Urothelium cell line (cell line): ENCODE data around the gene ABCA7.
"Not testable (repeated sequence)": the region's sequence is repeated elsewhere in the genome, so short reads cannot be mapped to it uniquely, and the experiment has no call there.

ENCODE experiments used
- DNase-seq: peaks from one replicate; pipeline ENCODE4 v3.0.0; 2011; ENCODE audit warnings: low spot score, mixed read lengths
- FAIRE-seq: peaks from 2 replicates; lab custom pipeline; 2011; peaks lifted over from hg19 to GRCh38; lab: Jason Lieb, UNC

Gene ABCA7

GRCh38 chr19:1104311-1105007 lies 64.6 kb downstream of the ABCA7 start:
- FAIRE-seq, result no peak
- DNase-seq, result peak; percentile 59

DNA sequence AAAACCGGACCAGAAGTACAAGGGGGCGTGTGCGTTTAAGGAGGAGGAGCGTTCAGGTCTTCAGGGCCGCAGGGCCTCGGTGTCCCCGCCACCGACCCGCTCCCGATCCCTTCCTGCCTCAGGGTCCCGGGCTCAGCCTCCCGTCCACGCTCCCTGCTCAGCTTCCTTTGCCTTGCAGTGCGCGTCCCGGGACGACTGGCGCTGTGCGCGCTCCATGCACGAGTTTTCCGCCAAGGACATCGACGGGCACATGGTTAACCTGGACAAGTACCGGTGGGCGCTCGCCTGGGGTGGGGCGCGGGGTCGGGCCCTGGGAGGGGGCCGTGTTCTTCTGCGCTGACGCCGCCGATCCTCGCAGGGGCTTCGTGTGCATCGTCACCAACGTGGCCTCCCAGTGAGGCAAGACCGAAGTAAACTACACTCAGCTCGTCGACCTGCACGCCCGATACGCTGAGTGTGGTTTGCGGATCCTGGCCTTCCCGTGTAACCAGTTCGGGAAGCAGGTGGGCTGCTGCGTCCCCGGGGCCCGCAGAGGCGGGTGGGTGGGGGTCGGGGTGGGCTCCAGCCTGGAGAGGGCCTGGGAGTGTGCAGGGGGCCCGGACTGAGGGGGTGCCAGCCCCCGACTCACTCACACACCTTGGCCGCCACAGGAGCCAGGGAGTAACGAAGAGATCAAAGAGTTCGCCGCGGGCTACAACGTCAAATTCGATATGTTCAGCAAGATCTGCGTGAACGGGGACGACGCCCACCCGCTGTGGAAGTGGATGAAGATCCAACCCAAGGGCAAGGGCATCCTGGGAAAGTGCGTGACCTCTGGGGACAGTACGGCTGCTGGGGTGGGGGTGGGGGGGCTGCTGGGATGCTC lies 65.3 kb downstream of the ABCA7 start:
- FAIRE-seq (no peak), DNase-seq (no peak)

- no peak for FAIRE-seq
- DNase-seq, result no peak
These were observed 66.2 kb downstream of the ABCA7 start for GRCh38 chr19:1105873-1106840.

DNA sequence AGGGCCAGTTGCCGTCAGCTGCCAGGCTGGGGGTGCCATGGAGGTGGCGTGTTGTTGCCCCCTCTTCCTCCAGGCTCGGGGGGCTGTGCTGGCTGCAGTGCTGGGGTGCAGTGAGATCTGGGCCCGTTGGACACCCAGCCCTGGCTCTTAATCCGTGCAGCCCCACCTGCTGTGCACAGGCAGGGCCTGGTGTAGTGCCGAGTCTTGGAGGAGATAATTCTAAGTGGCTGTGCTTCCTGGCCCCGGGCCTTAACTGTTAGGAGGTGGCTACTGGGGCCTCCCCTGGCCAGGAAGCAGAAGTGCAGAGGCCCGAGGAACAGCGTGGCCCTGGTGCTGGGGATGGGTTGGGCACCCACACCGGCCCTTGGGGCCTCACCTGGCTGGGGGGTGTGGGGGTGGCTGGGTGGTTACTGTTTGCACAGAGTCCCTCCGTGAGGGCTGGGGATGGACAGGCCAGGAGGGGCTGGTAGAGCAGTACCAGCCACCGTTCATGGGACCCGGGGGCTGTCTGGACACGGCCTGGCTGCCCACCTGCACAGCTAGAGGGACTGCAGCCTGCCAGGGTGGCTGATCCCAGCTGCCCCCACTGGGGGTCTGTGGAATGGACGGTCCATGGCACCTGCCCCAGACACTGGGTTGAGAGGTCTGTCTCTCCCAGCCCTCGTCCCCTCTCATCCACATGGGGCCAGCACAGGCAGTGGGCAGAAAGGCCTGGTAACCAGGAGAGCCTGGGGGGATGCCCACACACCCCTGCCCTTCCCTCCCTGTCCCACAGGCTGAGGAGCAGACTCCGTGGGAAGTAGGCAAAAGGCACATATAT lies 67.1 kb downstream of the ABCA7 start:
- DNase-seq (no peak), FAIRE-seq (no peak)

DNA sequence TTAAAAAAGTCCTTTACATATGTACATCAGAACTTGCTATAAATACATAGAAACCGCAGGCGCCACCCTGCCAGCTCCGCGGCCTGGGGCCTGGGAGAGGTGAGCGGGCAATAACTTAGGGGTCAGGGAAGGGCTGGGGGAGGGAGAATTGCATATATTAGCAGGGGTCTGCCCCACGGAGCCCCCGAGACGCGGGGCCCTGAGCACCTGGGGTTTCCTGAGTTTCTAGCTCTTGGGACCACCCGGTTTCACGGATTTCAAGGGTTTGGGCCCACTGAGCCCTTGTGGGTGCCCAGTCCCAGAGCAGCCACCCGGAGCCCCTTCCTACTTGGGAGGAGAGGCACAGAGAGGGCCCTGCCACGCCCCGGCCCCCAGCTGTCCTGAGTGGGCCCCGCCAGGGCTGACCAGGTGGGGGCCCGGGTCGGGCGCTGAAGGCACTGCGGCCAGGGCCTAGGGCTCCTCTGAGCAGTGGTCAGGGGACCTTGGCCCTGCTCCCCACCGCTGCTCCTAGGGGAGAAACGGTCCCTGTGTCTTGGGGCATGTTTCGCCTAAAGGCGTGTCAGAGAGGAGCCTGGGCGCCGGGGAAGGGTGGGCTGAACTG lies 67.9 kb downstream of the ABCA7 start:
- FAIRE-seq (no peak), DNase-seq (no peak)

DNA sequence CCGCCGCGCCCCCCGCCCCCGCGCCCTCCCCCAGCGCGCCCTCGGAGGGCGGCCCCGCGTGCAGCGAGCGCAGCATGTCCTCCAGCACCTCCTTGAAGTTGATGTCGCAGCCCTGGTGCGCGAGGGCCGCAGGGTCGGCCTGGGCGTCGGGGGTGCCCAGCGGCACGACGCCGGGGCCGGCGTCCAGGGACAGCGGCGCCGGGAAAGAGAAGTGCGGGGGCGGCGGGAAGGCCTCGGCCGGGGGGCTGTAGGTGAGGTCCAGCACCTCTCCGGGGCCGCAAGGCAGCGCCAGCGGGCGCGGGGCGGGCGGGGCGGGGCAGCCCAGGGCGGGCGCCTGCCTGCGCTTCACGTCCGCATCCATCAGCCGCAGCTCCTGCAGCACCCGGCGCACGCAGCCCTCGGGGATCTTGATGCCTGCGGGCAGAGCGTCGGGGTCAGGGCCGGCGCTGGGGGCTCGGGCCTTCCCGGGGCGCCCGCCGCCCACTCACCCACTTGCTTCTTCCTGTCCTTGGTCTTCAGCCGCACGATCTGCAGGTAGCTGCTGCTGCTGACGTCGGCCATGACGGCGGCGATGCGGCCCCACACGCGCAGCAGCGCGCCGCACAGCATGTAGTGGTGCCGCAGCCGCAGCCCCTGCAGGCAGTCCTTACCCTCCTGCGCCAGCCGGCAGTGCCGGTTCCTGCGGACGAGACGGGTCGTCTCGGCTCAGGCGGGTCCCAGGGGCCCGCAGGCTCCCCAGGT lies 68.6 kb downstream of the ABCA7 start:
- FAIRE-seq (no peak), DNase-seq (no peak)

- FAIRE-seq (no peak), DNase-seq (no peak)
These were observed 69.2 kb downstream of the ABCA7 start for GRCh38 chr19:1109032-1109551.

- FAIRE-seq (no peak), DNase-seq (no peak)
These were observed 70.1 kb downstream of the ABCA7 start for GRCh38 chr19:1109697-1110671.

DNA sequence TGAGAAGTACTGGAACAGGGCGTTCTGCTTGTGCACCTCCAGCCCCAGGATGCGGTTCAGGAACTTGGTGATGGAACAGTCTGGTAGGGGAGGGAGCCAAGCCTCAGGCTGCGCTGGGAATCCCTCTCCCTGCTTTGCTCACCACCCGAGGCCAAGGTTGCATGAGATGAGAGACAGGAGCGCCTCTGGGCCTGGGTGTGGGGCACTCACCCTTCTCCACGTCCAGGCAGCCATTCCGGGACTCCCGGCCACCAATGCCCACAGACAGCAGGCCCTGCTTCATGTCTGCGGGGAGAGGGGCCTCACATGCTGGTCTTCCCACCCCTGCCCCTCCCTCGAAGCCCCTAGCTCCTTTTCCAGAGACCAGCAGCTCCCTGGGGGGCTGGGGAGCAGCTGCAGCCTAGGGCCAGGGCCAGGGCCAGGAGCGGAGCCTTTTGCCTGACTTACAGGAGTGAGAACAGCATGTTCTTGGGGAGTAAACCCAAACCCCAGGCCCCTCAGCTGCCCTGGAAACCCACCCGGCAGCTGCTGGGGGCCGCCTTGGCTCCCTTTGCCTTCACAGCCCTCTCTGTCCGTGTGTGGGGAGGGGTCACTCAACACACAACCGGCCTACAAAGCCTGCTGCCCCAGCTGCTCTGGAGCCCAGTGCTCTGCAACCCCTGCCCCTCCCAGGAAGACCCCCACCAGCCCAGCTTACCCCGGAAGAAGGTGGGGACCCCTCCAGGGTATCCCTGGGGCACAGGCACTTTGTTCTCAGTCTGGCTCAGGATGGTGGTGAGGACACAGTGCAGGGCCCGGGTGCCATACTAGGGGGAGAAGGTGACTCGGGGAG lies 71.1 kb downstream of the ABCA7 start:
- DNase-seq, result no peak
- no peak for FAIRE-seq

- no peak for DNase-seq
- FAIRE-seq, result no peak
These were observed 71.8 kb downstream of the ABCA7 start for GRCh38 chr19:1111641-1112267.

GRCh38 chr19:1112268-1113029 lies 72.5 kb downstream of the ABCA7 start:
- FAIRE-seq (no peak), DNase-seq (no peak)

DNA sequence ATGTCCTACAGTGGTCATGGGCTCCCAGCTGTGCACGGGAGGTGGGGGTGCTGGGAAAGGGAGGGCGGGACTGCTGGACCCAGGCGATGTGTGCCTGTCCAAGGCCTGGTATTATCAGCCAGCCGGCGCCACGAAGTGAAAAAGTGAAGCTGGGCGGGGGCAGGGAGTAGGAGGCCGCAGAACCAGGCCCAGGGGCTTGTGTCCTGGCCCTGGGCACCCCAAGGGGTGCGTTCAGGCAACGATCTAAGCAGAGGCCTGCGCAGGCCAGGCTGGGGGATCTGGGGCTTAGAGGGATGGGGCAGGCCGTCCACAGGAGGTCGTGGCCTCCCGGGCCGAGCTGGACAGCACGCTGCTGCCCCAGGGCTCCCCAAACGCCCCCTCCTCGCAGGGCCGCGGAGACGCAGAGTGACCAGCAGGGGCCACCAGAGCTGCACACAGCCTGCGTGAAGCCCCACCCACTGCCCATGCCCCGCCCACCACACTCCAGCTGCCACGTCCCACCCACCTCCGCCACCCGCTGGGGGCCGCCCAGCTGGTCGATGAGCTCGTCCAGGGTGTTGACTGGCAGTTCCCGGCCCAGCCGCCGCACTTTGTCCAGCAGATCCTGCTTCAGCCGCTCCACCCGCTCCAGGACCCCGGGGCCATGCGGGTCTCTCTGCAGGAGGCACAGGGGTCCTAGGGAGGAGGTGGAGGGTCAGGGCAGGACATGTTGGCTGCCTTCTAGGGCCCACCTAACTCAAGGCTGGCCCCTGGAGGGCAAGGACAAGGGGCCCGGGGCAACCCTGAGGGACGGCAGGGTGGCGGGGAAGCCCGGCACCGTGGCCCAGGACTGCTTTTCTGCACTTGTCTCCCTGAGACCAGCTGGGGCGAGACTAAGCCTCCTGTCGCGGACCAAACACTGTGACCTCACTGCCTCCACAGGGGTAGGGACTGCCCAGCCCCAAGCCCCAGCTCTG lies 73.4 kb downstream of the ABCA7 start:
- DNase-seq (peak; percentile 72), FAIRE-seq (no peak)

DNA sequence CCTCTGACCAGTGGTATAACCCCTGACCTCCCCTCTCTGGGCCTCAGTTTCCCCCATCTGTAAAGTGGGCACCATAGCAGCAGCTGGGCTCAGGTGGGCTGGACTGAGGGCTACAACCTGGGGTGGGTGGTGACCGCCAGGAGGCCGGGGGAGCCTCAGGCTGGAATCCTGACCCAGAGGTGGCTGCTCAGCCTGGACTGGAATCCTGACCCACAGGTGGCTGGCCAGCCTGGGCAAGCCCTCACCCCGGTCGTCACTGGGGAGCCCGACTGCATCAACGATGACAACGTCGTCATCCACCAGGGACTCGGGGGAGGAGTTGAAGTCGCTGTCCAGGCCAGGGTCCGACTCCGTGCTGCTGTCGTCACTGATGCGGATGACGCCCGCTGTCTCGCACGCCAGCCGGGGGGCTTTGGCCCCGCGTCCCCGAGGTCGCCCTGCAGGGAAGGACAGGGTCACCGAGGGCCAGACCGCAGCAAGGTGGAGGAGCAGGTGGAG lies 74.1 kb downstream of the ABCA7 start:
- no peak for DNase-seq
- FAIRE-seq, result no peak

- not testable (repeated sequence) for FAIRE-seq, DNase-seq
These were observed 74.8 kb downstream of the ABCA7 start for GRCh38 chr19:1114728-1115127.
